ENCODE results near the gene AFF3. TPM values are rescaled to one million over a fixed set of nuclear protein-coding genes. Genes with fewer than 3 reads are reported as not detected.

The AFF3 gene
- total RNA-seq, 1 experiment from 2014 or later: 0.61 TPM

- TF ChIP-seq CTCF (IDR thresholded peaks at IDR 0.05 in 2 of 3, conservative IDR thresholded peaks at IDR 0.05 in 1 of 3; ENCODE audit: borderline replicate concordance in 1 of 3, insufficient read depth in 1 of 3, low read depth in 2 of 3, low read length in 2 of 3) (no peak), TCF7L2 (IDR thresholded peaks at IDR 0.05; ENCODE audit: borderline replicate concordance, extremely low read depth, insufficient read depth, insufficient read length) (no peak)
These were observed 501.7 kb downstream of the AFF3 start (continued) for GRCh38 chr2:99640635-99641151.

DNA sequence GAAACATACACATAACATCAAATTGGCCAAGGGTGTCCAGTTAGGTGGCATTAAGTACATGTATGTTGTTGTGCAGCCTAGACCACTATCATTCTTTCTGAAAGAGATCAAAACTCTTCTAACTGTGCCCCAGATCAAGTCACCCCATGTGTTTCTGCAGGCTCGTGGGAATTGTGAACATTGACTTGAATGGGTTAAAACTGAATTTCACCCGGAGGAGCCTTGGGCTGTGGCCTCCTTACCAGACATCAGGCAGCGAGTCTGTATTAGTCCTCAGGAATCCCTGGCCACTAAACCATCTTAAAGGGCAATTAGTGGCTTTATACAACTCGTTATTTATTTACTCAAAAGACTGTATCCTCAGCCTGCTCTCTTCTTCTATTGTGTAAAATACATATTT lies 503.6 kb downstream of the AFF3 start:
- RAD21 ChIA-PET (ENCODE audit: low non-redundant PET in 1 of 2, low total read pairs in 2 of 2, uncharacterized antibody in 2 of 2, unreplicated experiment in 2 of 2): no interaction called here
- intact Hi-C loops (cut with micrococcal nuclease): no loop called here
- TF ChIP-seq POLR2A (IDR thresholded peaks at IDR 0.05; ENCODE audit: borderline replicate concordance, extremely low read depth, insufficient read depth, insufficient read length) (no peak), SIN3A (IDR thresholded peaks at IDR 0.05; ENCODE audit: low read depth) (no peak), EZH2 (IDR thresholded peaks at IDR 0.05) (no peak), EGR1 (IDR thresholded peaks at IDR 0.05; ENCODE audit: low read depth) (no peak), SP1 (IDR thresholded peaks at IDR 0.05; ENCODE audit: low read depth) (no peak), CTCF (IDR thresholded peaks at IDR 0.05 in 2 of 3, conservative IDR thresholded peaks at IDR 0.05 in 1 of 3; ENCODE audit: borderline replicate concordance in 1 of 3, insufficient read depth in 1 of 3, low read depth in 2 of 3, low read length in 2 of 3) (no peak), MAX (IDR thresholded peaks at IDR 0.05) (no peak), ZBTB33 (IDR thresholded peaks at IDR 0.05; ENCODE audit: extremely low read depth, insufficient replicate concordance, low read length) (no peak), YY1 (IDR thresholded peaks at IDR 0.05; ENCODE audit: extremely low read depth, insufficient replicate concordance, low read depth, low read length) (no peak)
- H3K9ac ChIP-seq (ENCODE audit: low read length): no peak overlapping the region
- H3K4me1 ChIP-seq (ENCODE audit: control insufficient read depth in 1 of 2, insufficient read depth in 2 of 2, low read length in 2 of 2): no peaks in the 10 kb centered on the region
- H3K79me2 ChIP-seq (ENCODE audit: insufficient read depth, low read length): no peaks in the 10 kb centered on the region
- no TSS peak for BruUV-seq (replicated peaks)
- H2AFZ ChIP-seq (ENCODE audit: low read depth, low read length, poor library complexity, severe bottlenecking): no peak overlapping the region
- H3K9me3 ChIP-seq (ENCODE audit: control insufficient read depth in 1 of 2, insufficient read depth in 1 of 2, low read depth in 1 of 2, low read length in 2 of 2): no peaks in the 10 kb centered on the region
- POLR2A ChIA-PET: no interaction called here
- H3K4me2 ChIP-seq (ENCODE audit: low read length): no peak overlapping the region
- H3K9me2 ChIP-seq (ENCODE audit: insufficient read depth): no peaks in the 10 kb centered on the region
- no peaks in the 10 kb centered on the region for H4K20me1 ChIP-seq (ENCODE audit: insufficient read depth)
- CTCF ChIA-PET: no interaction called here
- H3K27ac ChIP-seq (ENCODE audit: low read depth, low read length): no peak overlapping the region
- no peaks in the 10 kb centered on the region for H3K36me3 ChIP-seq (ENCODE audit: control insufficient read depth in 1 of 2, insufficient read depth in 2 of 2, low read length in 2 of 2)
- no peak overlapping the region for H3K4me3 ChIP-seq (replicated peaks in 1 of 2; ENCODE audit: low read depth in 1 of 2, low read length in 2 of 2)
- H3K27me3 ChIP-seq (ENCODE audit: insufficient read depth, low read length): no peaks in the 10 kb centered on the region; the same call in 1 of the 2 replicates
- no peak for DNase-seq (ENCODE audit: low read depth, low spot score)
- ATAC-seq: no peak

All from HCT116 (cell line).